HepG2 (cell line): ENCODE measurements around the gene CELSR3. TPM values are rescaled to one million over a fixed set of nuclear protein-coding genes. Genes with fewer than 3 reads are reported as not detected.

Experiments
- BRD4 ChIP-seq: sonication (generic); formaldehyde crosslinking; IDR thresholded peaks from 2 replicates; pipeline ENCODE4 v1.4.0; 2020; ENCODE audit warnings: missing genetic modification reagents
- EP300 ChIP-seq, 3 experiments: sonication (generic) in 1 of 3; formaldehyde crosslinking in 1 of 3; IDR thresholded peaks; 2 replicates each; pipeline versions ENCODE4 v1.5.1 to v1.6.1; 2011 to 2020; ENCODE audit warnings: low read depth in 2 of 3, low read length in 2 of 3, borderline replicate concordance in 1 of 3, improper control_type of control experiment in 1 of 3, mild to moderate bottlenecking in 1 of 3, missing genetic modification reagents in 1 of 3, moderate library complexity in 1 of 3
- GTF2F1 ChIP-seq: fragments of 150-350 bp; IDR thresholded peaks from 2 replicates; pipeline ENCODE4 v1.6.1; 2014; ENCODE audit warnings: low read length
- HCFC1 ChIP-seq: fragments of 150-350 bp; IDR thresholded peaks from 2 replicates; pipeline ENCODE4 v1.6.1; 2014; ENCODE audit warnings: low read depth, low read length
- MED1 ChIP-seq: sonication (generic); formaldehyde crosslinking; IDR thresholded peaks from 2 replicates; pipeline ENCODE4 v1.4.0; 2020; ENCODE audit warnings: missing genetic modification reagents
- NCOA2 ChIP-seq: sonication (generic); formaldehyde crosslinking; IDR thresholded peaks from 2 replicates; pipeline ENCODE4 v1.8.0; 2022; ENCODE audit warnings: inconsistent platforms
- PHF21A ChIP-seq: sonication (generic); formaldehyde crosslinking; IDR thresholded peaks from 2 replicates; pipeline ENCODE4 v1.5.0; 2020; ENCODE audit warnings: mild to moderate bottlenecking, missing genetic modification reagents
- RCOR2 ChIP-seq: IDR thresholded peaks from 2 replicates; pipeline ENCODE4 v1.6.1; 2016; ENCODE audit warnings: missing biosample characterization, missing genetic modification reagents
- RXRA ChIP-seq: sonication (generic); formaldehyde crosslinking; IDR thresholded peaks from 2 replicates; pipeline ENCODE4 v1.5.1; 2020; ENCODE audit warnings: missing genetic modification reagents
- STAT6 ChIP-seq: sonication (generic); formaldehyde crosslinking; IDR thresholded peaks from 2 replicates; pipeline ENCODE4 v1.4.0; 2020; ENCODE audit warnings: missing genetic modification reagents, mild to moderate bottlenecking, borderline replicate concordance
- TMF1 ChIP-seq: sonication (generic); formaldehyde crosslinking; IDR thresholded peaks from 2 replicates; pipeline ENCODE4 v1.8.1; 2022; ENCODE audit warnings: low read depth, missing genetic modification reagents
- TSC22D2 ChIP-seq: sonication (generic); formaldehyde crosslinking; IDR thresholded peaks from 2 replicates; pipeline ENCODE4 v1.5.1; 2020; ENCODE audit warnings: missing genetic modification reagents, mild to moderate bottlenecking, borderline replicate concordance
- ZBTB1 ChIP-seq: sonication (generic); formaldehyde crosslinking; IDR thresholded peaks from 2 replicates; pipeline ENCODE4 v1.4.0; 2020; ENCODE audit warnings: missing genetic modification reagents, borderline replicate concordance
- ZC3H4 ChIP-seq: sonication (generic); formaldehyde crosslinking; IDR thresholded peaks from 2 replicates; pipeline ENCODE4 v1.4.0; 2020; ENCODE audit warnings: missing genetic modification reagents, borderline replicate concordance
- ZFP1 ChIP-seq: IDR thresholded peaks from 2 replicates; pipeline ENCODE4 v1.6.1; 2016
- ZNF274 ChIP-seq: sonication (generic); formaldehyde crosslinking; IDR thresholded peaks from 2 replicates; pipeline ENCODE4 v1.5.1; 2020; ENCODE audit warnings: mild to moderate bottlenecking, missing genetic modification reagents
- ZNF780A ChIP-seq: sonication (generic); formaldehyde crosslinking; IDR thresholded peaks from 2 replicates; pipeline ENCODE4 v1.8.0; 2022; ENCODE audit warnings: mild to moderate bottlenecking, missing genetic modification reagents, moderate library complexity
- ZNF883 ChIP-seq: sonication (generic); formaldehyde crosslinking; IDR thresholded peaks from 2 replicates; pipeline ENCODE4 v1.5.1; 2020; ENCODE audit warnings: mild to moderate bottlenecking, missing genetic modification reagents; ENCODE audit errors: not compliant biosample characterization
- polyA plus RNA-seq, 8 experiments: library from polyadenylated mRNA; depleted of rRNA in 3 of 8; stranded (reverse) in 7 of 8; unstranded in 1 of 8; fragments of >200 nt; fragmentation: Illumina TruSeq in 4 of 8; extraction: Trizol in 4 of 8; gene quantifications; 2 replicates each; pipeline versions ENCODE4 v1.2.1 to v1.2.3, GENCODE V29; 2011 to 2016; ENCODE audit warnings: low read depth in 4 of 8, missing spikeins in 1 of 8, mixed read lengths in 1 of 8; ENCODE audit not compliant: insufficient read depth in 1 of 8
- total RNA-seq, 5 experiments: library from RNA; depleted of rRNA; stranded (reverse); fragments of >200 nt; fragmentation: Illumina TruSeq; extraction: Trizol; gene quantifications; 2 replicates each; pipeline ENCODE4 v1.2.3, GENCODE V29; 2016; ENCODE audit warnings: low read depth in 1 of 5
- TF ChIP-seq, protein P1 (sequence below): sonication (generic); formaldehyde crosslinking; IDR thresholded peaks from 2 replicates; pipeline ENCODE4 v1.4.0; 2020; ENCODE audit warnings: missing genetic modification reagents, borderline replicate concordance
- TF ChIP-seq, protein P2 (sequence below): IDR thresholded peaks from 2 replicates; pipeline ENCODE4 v1.6.1; 2012; ENCODE audit warnings: inconsistent platforms
- TF ChIP-seq, protein P3 (sequence below): sonication (generic); formaldehyde crosslinking; IDR thresholded peaks from 2 replicates; pipeline ENCODE4 v1.5.0; 2020; ENCODE audit warnings: missing genetic modification reagents, mild to moderate bottlenecking, borderline replicate concordance
- TF ChIP-seq, protein P4 (sequence below): sonication (generic); formaldehyde crosslinking; IDR thresholded peaks from 2 replicates; pipeline ENCODE4 v1.4.0; 2020; ENCODE audit warnings: mild to moderate bottlenecking, missing genetic modification reagents
- TF ChIP-seq, protein P5 (sequence below): sonication (generic); formaldehyde crosslinking; IDR thresholded peaks from 2 replicates; pipeline ENCODE4 v1.5.0; 2020; ENCODE audit warnings: missing genetic modification reagents

Gene CELSR3
- total and polyA plus RNA-seq, 2 of the 13 experiments (the other 11 are each of a cell fraction or from before 2014, with no cell fraction given): 5.4 to 6.7 TPM

DNA sequence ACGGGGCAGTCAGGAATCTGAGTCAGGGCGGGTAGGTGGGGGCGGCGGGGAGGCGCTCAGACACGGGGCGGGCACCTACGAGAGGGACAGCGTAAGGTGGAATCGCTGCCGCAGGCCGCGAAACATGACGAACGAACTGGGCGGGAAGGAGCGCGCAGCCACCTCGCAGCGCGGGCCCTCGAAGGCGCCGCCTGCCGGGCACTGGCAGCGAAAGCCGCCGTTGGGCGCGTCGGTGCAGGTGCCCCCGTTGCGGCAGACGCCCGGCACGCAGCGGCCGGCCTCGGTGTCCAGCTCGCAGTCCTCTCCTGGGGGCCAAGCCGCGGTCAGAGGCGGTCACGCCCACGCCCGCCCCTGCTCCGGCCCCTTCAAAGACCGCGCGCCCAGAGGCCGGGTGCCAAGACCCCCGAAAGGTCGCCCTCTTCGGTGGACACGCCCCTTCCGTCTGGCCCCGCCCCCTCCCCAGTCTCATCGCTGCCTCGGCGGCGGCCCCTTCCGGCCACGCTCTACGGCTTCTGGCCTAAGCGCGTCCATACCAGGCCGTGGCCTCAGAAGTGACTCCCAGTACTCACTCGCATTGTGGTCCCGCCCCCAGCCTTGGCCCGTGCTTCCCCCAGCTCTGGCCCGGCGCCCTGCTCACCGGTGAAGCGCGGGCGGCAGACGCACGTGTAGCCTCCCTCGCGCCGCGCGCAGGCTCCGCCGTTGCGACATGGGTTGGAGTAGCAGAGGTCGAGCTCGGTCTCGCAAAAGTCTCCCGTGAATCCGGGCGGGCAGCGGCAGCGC is 6.4 kb downstream of the CELSR3 start (continued):
- TF ChIP-seq ZC3H4 (CRISPR knock-in tag) (no peak), EP300 (IDR thresholded peaks at IDR 0.05; ENCODE audit: low read depth in 2 of 2, low read length in 2 of 2) (no peak), EP300 (CRISPR knock-in tag; IDR thresholded peaks at IDR 0.05; ENCODE audit: borderline replicate concordance) (no peak), ZNF780A (CRISPR knock-in tag) (no peak), ZFP1 (no peak), ZNF883 (CRISPR knock-in tag) (peak; percentile 56), STAT6 (CRISPR knock-in tag) (no peak), RXRA (CRISPR knock-in tag) (peak; percentile 51), GTF2F1 (no peak), RCOR2 (CRISPR knock-in tag) (no peak), ZBTB1 (CRISPR knock-in tag) (no peak), PHF21A (CRISPR knock-in tag) (no peak), MED1 (peak; percentile 44; the same call in 1 of the 2 replicates), BRD4 (CRISPR knock-in tag) (no peak), HCFC1 (no peak), TSC22D2 (no peak), ZNF274 (CRISPR knock-in tag) (no peak), NCOA2 (CRISPR knock-in tag) (no peak), TMF1 (CRISPR knock-in tag) (no peak)
- TF ChIP-seq, protein P1, sequence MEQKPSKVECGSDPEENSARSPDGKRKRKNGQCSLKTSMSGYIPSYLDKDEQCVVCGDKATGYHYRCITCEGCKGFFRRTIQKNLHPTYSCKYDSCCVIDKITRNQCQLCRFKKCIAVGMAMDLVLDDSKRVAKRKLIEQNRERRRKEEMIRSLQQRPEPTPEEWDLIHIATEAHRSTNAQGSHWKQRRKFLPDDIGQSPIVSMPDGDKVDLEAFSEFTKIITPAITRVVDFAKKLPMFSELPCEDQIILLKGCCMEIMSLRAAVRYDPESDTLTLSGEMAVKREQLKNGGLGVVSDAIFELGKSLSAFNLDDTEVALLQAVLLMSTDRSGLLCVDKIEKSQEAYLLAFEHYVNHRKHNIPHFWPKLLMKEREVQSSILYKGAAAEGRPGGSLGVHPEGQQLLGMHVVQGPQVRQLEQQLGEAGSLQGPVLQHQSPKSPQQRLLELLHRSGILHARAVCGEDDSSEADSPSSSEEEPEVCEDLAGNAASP (CRISPR knock-in tag): no peak
- TF ChIP-seq, protein P2, sequence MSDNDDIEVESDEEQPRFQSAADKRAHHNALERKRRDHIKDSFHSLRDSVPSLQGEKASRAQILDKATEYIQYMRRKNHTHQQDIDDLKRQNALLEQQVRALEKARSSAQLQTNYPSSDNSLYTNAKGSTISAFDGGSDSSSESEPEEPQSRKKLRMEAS: peak; percentile 78
- TF ChIP-seq, protein P3, sequence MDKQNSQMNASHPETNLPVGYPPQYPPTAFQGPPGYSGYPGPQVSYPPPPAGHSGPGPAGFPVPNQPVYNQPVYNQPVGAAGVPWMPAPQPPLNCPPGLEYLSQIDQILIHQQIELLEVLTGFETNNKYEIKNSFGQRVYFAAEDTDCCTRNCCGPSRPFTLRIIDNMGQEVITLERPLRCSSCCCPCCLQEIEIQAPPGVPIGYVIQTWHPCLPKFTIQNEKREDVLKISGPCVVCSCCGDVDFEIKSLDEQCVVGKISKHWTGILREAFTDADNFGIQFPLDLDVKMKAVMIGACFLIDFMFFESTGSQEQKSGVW (CRISPR knock-in tag): no peak
- TF ChIP-seq, protein P4, sequence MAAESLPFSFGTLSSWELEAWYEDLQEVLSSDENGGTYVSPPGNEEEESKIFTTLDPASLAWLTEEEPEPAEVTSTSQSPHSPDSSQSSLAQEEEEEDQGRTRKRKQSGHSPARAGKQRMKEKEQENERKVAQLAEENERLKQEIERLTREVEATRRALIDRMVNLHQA (CRISPR knock-in tag): no peak
- TF ChIP-seq, protein P5, sequence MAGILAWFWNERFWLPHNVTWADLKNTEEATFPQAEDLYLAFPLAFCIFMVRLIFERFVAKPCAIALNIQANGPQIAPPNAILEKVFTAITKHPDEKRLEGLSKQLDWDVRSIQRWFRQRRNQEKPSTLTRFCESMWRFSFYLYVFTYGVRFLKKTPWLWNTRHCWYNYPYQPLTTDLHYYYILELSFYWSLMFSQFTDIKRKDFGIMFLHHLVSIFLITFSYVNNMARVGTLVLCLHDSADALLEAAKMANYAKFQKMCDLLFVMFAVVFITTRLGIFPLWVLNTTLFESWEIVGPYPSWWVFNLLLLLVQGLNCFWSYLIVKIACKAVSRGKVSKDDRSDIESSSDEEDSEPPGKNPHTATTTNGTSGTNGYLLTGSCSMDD (CRISPR knock-in tag): no peak
